HepG2 (cell line): ENCODE measurements around the gene IFIT1B. TPM values are rescaled to one million over a fixed set of nuclear protein-coding genes. Genes with fewer than 3 reads are reported as not detected.
A peak's percentile ranks its signal among the peaks of the same experiment; 100 is the strongest.

ENCODE experiments used
- ARNT2 ChIP-seq: sonication (generic); formaldehyde crosslinking; IDR thresholded peaks from 2 replicates; pipeline ENCODE4 v1.8.0; 2022; ENCODE audit warnings: mild to moderate bottlenecking, low read depth, missing genetic modification reagents, moderate library complexity
- ATF2 ChIP-seq: sonication (generic); formaldehyde crosslinking; IDR thresholded peaks from 2 replicates; pipeline ENCODE4 v1.4.0; 2020; ENCODE audit warnings: missing genetic modification reagents
- BCL6 ChIP-seq: IDR thresholded peaks from 2 replicates; pipeline ENCODE4 v1.6.1; 2016; ENCODE audit warnings: missing genetic modification reagents, missing compliant biosample characterization
- BHLHE40 ChIP-seq: IDR thresholded peaks from 2 replicates; pipeline ENCODE4 v1.6.1; 2011; ENCODE audit warnings: low read length, improper control_type of control experiment
- BRF2 ChIP-seq: sonication (generic); formaldehyde crosslinking; IDR thresholded peaks from 2 replicates; pipeline ENCODE4 v1.8.1; 2022; ENCODE audit warnings: mild to moderate bottlenecking, missing genetic modification reagents
- CCAR2 ChIP-seq: fragments of 200-400 bp; formaldehyde crosslinking; optimal IDR thresholded peaks from 2 replicates; pipeline ENCODE3; 2018; ENCODE audit warnings: low read depth, mild to moderate bottlenecking, low read length, moderate library complexity
- ETV6 ChIP-seq: sonication (generic); formaldehyde crosslinking; conservative IDR thresholded peaks from 2 replicates; pipeline ENCODE4 v1.4.0; 2020; ENCODE audit warnings: missing genetic modification reagents
- HDAC1 ChIP-seq: sonication (generic); formaldehyde crosslinking; IDR thresholded peaks from 2 replicates; pipeline ENCODE4 v1.5.1; 2020; ENCODE audit warnings: mild to moderate bottlenecking, missing genetic modification reagents
- KLF15 ChIP-seq: sonication (generic); formaldehyde crosslinking; IDR thresholded peaks from 2 replicates; pipeline ENCODE4 v1.8.1; 2023; ENCODE audit warnings: borderline replicate concordance, mild to moderate bottlenecking, inconsistent platforms, missing genetic modification reagents, mixed read lengths
- NFE2 ChIP-seq: sonication (generic); formaldehyde crosslinking; IDR thresholded peaks from 2 replicates; pipeline ENCODE4 v1.4.0; 2020; ENCODE audit warnings: missing genetic modification reagents
- NR2F6 ChIP-seq, 2 experiments: IDR thresholded peaks; 2 replicates each; pipeline ENCODE4 v1.6.1; 2016; ENCODE audit warnings: antibody characterized with exemption in 1 of 2, mild to moderate bottlenecking in 1 of 2
- PCBP2 ChIP-seq: fragments of 200-400 bp; formaldehyde crosslinking; optimal IDR thresholded peaks from 2 replicates; pipeline ENCODE3; 2018; ENCODE audit warnings: low read length, low read depth; ENCODE audit not compliant: poor library complexity, severe bottlenecking
- PHF5A ChIP-seq: IDR thresholded peaks from one replicate; pipeline ENCODE4 v1.6.1; 2018; ENCODE audit warnings: low read depth, missing genetic modification reagents; ENCODE audit not compliant: unreplicated experiment
- SATB2 ChIP-seq: sonication (generic); formaldehyde crosslinking; IDR thresholded peaks from 2 replicates; pipeline ENCODE4 v1.5.0; 2020; ENCODE audit warnings: missing genetic modification reagents
- SMAD9 ChIP-seq: sonication (generic); formaldehyde crosslinking; IDR thresholded peaks from 2 replicates; pipeline ENCODE4 v1.5.1; 2020; ENCODE audit warnings: mild to moderate bottlenecking, missing genetic modification reagents
- TARDBP ChIP-seq: sonication (generic); formaldehyde crosslinking; IDR thresholded peaks from 2 replicates; pipeline ENCODE4 v1.8.0; 2022; ENCODE audit warnings: mild to moderate bottlenecking, missing genetic modification reagents
- TEAD3 ChIP-seq: optimal IDR thresholded peaks from 2 replicates; pipeline ENCODE3; 2016; ENCODE audit warnings: borderline replicate concordance
- TSC22D2 ChIP-seq: sonication (generic); formaldehyde crosslinking; IDR thresholded peaks from 2 replicates; pipeline ENCODE4 v1.5.1; 2020; ENCODE audit warnings: missing genetic modification reagents, mild to moderate bottlenecking, borderline replicate concordance
- ZBTB20 ChIP-seq: sonication (generic); formaldehyde crosslinking; IDR thresholded peaks from 2 replicates; pipeline ENCODE4 v1.8.1; 2023; ENCODE audit warnings: missing genetic modification reagents, low read depth, mild to moderate bottlenecking, borderline replicate concordance
- ZNF260 ChIP-seq: sonication (generic); formaldehyde crosslinking; IDR thresholded peaks from 2 replicates; pipeline ENCODE4 v1.4.0; 2020; ENCODE audit warnings: missing genetic modification reagents, low read depth, mild to moderate bottlenecking, borderline replicate concordance
- ZNF34 ChIP-seq: sonication (generic); formaldehyde crosslinking; IDR thresholded peaks from 2 replicates; pipeline ENCODE4 v1.4.0; 2020; ENCODE audit warnings: mild to moderate bottlenecking, missing genetic modification reagents, borderline replicate concordance
- ZNF589 ChIP-seq: sonication (generic); formaldehyde crosslinking; conservative IDR thresholded peaks from 2 replicates; pipeline ENCODE4 v1.8.0; 2022; ENCODE audit warnings: mild to moderate bottlenecking, moderate library complexity, missing genetic modification reagents
- ZNF691 ChIP-seq: sonication (generic); formaldehyde crosslinking; IDR thresholded peaks from 2 replicates; pipeline ENCODE4 v1.4.0; 2020; ENCODE audit warnings: missing genetic modification reagents, low read depth, mild to moderate bottlenecking, borderline replicate concordance
- ZNF816 ChIP-seq: sonication (generic); formaldehyde crosslinking; IDR thresholded peaks from 2 replicates; pipeline ENCODE4 v1.8.0; 2022; ENCODE audit warnings: missing genetic modification reagents, mild to moderate bottlenecking, borderline replicate concordance
- polyA plus RNA-seq, 8 experiments: library from polyadenylated mRNA; depleted of rRNA in 3 of 8; stranded (reverse) in 7 of 8; unstranded in 1 of 8; fragments of >200 nt; fragmentation: Illumina TruSeq in 4 of 8; extraction: Trizol in 4 of 8; gene quantifications; 2 replicates each; pipeline versions ENCODE4 v1.2.1 to v1.2.3, GENCODE V29; 2011 to 2016; ENCODE audit warnings: low read depth in 4 of 8, missing spikeins in 1 of 8, mixed read lengths in 1 of 8; ENCODE audit not compliant: insufficient read depth in 1 of 8
- total RNA-seq, 5 experiments: library from RNA; depleted of rRNA; stranded (reverse); fragments of >200 nt; fragmentation: Illumina TruSeq; extraction: Trizol; gene quantifications; 2 replicates each; pipeline ENCODE4 v1.2.3, GENCODE V29; 2016; ENCODE audit warnings: low read depth in 1 of 5
- TF ChIP-seq, protein P1 (sequence below): sonication (generic); formaldehyde crosslinking; IDR thresholded peaks from 2 replicates; pipeline ENCODE4 v1.4.0; 2020; ENCODE audit warnings: missing genetic modification reagents

Gene IFIT1B
- total and polyA plus RNA-seq, 2 of the 13 experiments (the other 11 are each of a cell fraction or from before 2014, with no cell fraction given), result not detected

DNA sequence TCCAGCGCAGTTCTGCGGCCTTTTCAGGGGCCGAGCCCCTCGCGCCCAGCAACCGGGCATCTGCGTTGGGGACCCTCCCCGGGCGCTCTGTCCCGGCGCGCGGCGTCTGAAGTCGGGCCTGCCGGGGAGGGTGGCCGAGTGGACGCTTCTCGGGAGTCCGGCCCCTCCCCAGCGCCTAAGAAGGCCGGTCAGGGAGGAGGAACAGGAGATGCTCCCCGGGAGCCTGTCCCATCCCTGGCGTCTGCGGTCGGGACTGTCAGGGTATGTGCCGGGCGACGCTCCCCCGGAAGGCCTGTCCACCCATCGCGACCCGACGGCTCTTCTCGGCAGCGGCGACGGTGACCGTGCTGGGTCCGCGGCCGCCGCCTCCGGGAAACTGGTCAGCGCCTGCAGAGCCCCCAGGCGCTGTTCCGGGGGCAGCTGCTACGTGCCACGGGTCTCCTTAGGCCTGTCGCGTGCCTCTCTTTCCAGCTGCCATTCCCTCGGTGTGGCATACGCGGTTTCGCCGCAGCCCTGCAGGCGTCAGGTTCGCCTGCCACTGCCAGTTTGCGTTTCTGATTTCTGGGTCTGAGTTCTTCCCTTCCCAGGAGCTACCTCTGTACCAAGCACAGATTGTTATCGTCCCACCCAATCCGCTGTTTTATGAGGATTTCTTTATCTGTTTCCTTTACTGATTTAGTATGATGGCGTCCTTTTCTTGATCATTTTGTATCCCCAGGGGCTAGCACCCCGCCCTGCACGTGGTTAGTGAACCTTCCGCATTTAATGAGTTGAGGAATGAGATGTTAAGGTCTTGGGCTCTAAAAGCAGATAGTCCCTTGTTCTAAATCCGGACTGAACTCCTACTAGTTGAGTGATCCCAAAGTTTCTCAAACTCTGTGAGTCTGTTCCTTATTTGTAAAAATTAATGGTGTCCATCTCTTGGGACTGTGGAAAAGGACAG lies 37.3 kb downstream of the IFIT1B start (continued):
- TF ChIP-seq, protein P1, sequence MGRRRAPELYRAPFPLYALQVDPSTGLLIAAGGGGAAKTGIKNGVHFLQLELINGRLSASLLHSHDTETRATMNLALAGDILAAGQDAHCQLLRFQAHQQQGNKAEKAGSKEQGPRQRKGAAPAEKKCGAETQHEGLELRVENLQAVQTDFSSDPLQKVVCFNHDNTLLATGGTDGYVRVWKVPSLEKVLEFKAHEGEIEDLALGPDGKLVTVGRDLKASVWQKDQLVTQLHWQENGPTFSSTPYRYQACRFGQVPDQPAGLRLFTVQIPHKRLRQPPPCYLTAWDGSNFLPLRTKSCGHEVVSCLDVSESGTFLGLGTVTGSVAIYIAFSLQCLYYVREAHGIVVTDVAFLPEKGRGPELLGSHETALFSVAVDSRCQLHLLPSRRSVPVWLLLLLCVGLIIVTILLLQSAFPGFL (CRISPR knock-in tag), result no peak
- TF ChIP-seq ZNF34 (CRISPR knock-in tag) (0 out of 2 replicates have a peak, but pooled peaks have one; percentile 28), PCBP2 (no peak), BCL6 (CRISPR knock-in tag) (no peak), NFE2 (CRISPR knock-in tag) (no peak), ZNF589 (CRISPR knock-in tag) (no peak), SMAD9 (no peak), TARDBP (CRISPR knock-in tag) (0 out of 2 replicates have a peak, but pooled peaks have one; percentile 42), CCAR2 (no peak), SATB2 (no peak), ZNF816 (CRISPR knock-in tag) (no peak), ARNT2 (CRISPR knock-in tag) (peak; percentile 54; the same call in 1 of the 2 replicates), ZNF260 (CRISPR knock-in tag) (no peak), ETV6 (no peak; the same call in 1 of the 2 replicates), NR2F6 (IDR thresholded peaks at IDR 0.05) (no peak), NR2F6 (CRISPR knock-in tag; IDR thresholded peaks at IDR 0.05) (no peak), KLF15 (CRISPR knock-in tag) (peak; percentile 43; the same call in 1 of the 2 replicates), PHF5A (no peak), ZBTB20 (peak; percentile 74; the same call in 1 of the 2 replicates), ATF2 (CRISPR knock-in tag) (0 out of 2 replicates have a peak, but pooled peaks have one; percentile 12), BRF2 (CRISPR knock-in tag) (0 out of 2 replicates have a peak, but pooled peaks have one; percentile 26), TSC22D2 (no peak), BHLHE40 (0 out of 2 replicates have a peak, but pooled peaks have one; percentile 40), TEAD3 (CRISPR knock-in tag) (no peak), HDAC1 (CRISPR knock-in tag) (no peak), ZNF691 (CRISPR knock-in tag) (no peak)
